NCI-H748 treated with DMSO at 0.1 percent for 48 hours (cell line): ENCODE results near the gene ZFP3.
"Not testable (repeated sequence)": the region's sequence is repeated elsewhere in the genome, so short reads cannot be mapped to it uniquely, and the experiment has no call there.

Source experiments
- DNase-seq: peaks from one replicate; lab custom pipeline; 2025; lab: John Stamatoyannopoulos, UW

The ZFP3 gene

DNA sequence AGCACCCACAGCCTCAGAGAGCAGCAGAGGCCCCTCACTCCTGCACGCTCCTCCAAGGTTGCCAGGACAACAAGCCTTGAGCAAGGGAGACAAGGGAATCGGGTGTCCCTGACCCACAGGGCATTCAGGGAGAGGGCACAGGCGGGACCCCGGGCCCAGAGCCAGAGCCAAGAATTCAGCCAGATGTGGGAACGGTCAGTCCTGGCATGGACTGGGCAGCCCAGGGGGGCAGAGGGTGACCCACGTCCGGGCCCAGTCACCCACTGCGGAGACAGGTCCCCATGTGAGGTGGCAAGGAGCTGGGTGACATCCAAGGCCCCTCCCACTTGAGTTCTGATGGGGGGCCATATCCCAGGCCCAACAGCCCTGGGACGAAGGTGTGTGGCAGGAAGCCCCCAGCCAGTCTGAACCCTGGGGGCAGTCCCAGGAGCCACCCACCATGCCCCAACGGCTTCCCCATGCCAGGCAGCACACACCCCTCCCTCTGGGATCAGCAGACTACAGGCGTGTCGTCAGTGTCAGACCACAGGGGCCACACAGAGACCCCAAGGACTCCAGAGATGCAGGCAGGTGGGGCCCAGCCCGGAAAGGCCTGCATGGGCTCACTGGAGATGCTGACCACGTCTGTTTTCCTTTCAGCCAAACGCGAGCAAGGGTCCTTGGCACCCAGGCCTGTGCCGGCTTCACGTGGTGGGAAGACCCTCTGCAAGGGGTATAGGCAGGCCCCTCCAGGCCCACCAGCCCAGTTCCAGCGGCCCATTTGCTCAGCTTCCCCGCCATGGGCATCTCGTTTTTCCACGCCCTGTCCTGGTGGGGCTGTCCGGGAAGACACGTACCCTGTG lies 60.6 kb downstream of the ZFP3 start:
- no peak for DNase-seq

DNA sequence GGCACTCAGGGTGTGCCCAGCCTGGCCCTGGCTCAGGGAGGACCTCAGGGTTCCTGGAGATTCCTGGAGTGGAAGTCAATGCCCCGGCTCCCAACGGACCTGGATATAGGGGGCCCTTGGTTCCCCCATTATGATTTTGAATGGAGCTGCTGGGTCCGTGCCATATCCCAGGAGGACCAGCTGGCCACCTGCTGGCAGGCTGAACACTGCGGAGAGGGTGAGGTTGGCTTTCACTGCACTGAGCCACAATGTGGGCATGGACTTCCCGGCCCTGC lies 61.1 kb downstream of the ZFP3 start:
- no peak for DNase-seq

DNA sequence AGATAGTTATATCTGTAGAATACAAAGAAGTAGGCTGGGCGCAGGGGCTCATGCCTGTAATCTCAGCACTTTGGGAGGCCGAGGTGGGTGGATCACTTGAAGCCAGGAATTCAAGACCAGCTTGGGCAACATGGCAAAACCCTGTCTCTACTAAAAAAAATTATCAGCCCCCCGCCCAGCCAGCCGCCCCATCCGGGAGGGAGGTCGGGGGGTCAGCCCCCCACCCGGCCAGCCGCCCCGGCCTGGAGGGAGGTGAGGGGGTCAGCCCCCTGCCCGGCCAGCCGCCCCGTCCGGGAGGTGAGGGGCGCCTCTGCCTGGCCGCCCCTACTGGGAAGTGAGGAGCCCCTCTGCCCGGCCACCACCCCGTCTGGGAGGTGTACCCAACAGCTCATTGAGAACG lies 64.6 kb downstream of the ZFP3 start:
- not testable (repeated sequence) for DNase-seq
